Measurements from ENCODE around the gene NRF1. TPM values are rescaled to one million over a fixed set of nuclear protein-coding genes. Genes with fewer than 3 reads are reported as not detected.

The NRF1 gene
- polyA plus RNA-seq, 1 experiment, result 10.3 TPM

DNA sequence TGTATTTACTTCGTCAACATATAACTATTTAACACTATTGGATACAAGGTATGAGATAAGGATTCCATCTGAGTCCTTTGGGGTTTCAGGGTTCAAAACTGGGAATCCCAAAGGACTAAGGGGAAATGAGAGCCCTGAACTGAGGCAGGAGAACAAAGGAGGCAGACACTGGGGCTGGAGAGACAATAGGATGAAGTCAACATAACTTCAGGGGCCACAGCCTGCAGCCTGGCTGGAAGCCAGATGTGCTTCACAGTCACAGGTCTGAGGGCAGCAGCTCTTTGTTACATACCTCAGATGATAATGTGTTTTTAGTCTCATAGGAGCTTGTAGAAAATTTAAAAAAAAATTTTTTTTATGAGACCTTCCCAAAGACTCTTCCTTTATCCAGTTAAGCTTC, 73.3 kb downstream of the NRF1 start:
- DNase-seq (ENCODE audit: low read depth, low spot score), result no peak
- TF ChIP-seq, protein P1, sequence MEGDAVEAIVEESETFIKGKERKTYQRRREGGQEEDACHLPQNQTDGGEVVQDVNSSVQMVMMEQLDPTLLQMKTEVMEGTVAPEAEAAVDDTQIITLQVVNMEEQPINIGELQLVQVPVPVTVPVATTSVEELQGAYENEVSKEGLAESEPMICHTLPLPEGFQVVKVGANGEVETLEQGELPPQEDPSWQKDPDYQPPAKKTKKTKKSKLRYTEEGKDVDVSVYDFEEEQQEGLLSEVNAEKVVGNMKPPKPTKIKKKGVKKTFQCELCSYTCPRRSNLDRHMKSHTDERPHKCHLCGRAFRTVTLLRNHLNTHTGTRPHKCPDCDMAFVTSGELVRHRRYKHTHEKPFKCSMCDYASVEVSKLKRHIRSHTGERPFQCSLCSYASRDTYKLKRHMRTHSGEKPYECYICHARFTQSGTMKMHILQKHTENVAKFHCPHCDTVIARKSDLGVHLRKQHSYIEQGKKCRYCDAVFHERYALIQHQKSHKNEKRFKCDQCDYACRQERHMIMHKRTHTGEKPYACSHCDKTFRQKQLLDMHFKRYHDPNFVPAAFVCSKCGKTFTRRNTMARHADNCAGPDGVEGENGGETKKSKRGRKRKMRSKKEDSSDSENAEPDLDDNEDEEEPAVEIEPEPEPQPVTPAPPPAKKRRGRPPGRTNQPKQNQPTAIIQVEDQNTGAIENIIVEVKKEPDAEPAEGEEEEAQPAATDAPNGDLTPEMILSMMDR (IDR thresholded peaks at IDR 0.05; ENCODE audit: low read depth, low read length), result no peak
- ChIA-PET CTCF (interaction anchor here (0.6 kb wide), 1 partner anchor 326 kb away, joined by 7 read pairs; no protein-coding TSS in a partner anchor), POLR2A (no interaction called here)
- Histone ChIP-seq H3K4me3 (ENCODE audit: low read depth, low read length) (no peak overlapping the region), H3K27me3 (ENCODE audit: control insufficient read depth, insufficient read depth, low read length) (no peaks in the 10 kb centered on the region), H3K9me3 (ENCODE audit: control insufficient read depth, insufficient read depth, low read length) (no peaks in the 10 kb centered on the region), H3K27ac (ENCODE audit: low read depth, low read length) (no peak overlapping the region)

DNA sequence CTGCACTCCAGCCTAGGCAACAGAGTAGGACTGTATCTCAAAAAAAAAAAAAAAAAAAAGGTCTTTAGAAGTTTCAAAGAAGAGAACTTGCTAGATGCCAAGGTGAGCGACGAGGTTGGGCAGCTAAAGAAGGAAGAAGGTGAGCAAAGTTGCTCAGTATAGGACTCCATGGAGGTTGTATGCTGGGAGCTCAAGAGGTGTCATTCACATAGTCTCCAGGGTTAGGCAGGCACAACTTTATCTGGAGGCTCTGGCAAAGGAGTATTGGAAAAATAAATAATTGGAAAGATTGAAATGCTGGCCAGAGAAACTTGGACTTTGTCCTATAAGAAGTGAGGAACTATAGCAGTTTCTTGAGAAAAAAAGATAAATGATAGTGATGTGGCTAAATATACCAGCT, 74.5 kb downstream of the NRF1 start:
- no peaks in the 10 kb centered on the region for H3K9me3 ChIP-seq (ENCODE audit: control insufficient read depth, insufficient read depth, low read length)
- CTCF ChIA-PET, result interaction anchor here (1.4 to 1.6 kb wide), 2 partner anchors 325 to 343 kb away, joined by 4 read pairs; no protein-coding TSS in a partner anchor
- no peak for DNase-seq (ENCODE audit: low read depth, low spot score)
- H3K4me3 ChIP-seq (ENCODE audit: low read depth, low read length), result no peak overlapping the region
- H3K27me3 ChIP-seq (ENCODE audit: control insufficient read depth, insufficient read depth, low read length), result no peaks in the 10 kb centered on the region
- POLR2A ChIA-PET, result no interaction called here
- H3K27ac ChIP-seq (ENCODE audit: low read depth, low read length), result no peak overlapping the region
- TF ChIP-seq, protein P1 (IDR thresholded peaks at IDR 0.05; ENCODE audit: low read depth, low read length), result no peak

DNA sequence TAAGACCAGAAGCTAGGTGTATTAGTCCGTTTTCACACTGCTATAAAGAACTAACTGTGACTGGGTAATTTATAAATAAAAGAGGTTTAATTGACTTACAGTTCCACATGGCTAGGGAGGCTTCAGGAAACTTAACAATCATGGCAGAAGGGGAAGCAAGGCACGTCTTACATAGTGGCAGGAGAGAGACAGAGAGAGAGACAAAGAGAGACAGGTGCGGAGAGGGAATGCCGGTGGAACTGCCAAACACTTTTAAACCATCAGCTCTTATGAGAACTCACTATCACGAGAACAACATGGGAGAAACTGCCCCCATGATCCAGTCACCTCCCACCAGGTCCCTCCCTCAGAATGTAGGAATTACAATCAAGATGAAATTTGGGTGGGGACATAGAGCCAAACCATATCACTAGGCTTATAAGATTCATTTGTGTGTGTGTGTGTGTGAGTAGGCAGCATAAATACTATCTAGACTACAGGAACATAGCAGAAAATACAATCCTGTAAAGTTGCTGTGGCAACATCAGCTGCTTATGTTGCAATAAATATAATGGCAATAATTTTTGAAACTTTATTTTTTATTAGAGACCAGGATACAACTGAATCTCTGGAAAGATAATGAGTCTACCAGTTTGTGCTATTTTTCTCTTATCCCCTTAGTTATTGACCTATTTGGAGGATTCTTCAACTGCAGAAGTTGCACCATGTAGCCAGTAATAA, 77.1 kb downstream of the NRF1 start:
- ChIA-PET POLR2A (no interaction called here), CTCF (no interaction called here)
- H3K9me3 ChIP-seq (ENCODE audit: control insufficient read depth, insufficient read depth, low read length), result no peaks in the 10 kb centered on the region
- no peak overlapping the region for H3K4me3 ChIP-seq (ENCODE audit: low read depth, low read length)
- H3K27ac ChIP-seq (ENCODE audit: low read depth, low read length), result no peak overlapping the region
- H3K27me3 ChIP-seq (ENCODE audit: control insufficient read depth, insufficient read depth, low read length), result no peaks in the 10 kb centered on the region
- DNase-seq (ENCODE audit: low read depth, low spot score), result no peak
- TF ChIP-seq, protein P1 (IDR thresholded peaks at IDR 0.05; ENCODE audit: low read depth, low read length), result no peak

DNA sequence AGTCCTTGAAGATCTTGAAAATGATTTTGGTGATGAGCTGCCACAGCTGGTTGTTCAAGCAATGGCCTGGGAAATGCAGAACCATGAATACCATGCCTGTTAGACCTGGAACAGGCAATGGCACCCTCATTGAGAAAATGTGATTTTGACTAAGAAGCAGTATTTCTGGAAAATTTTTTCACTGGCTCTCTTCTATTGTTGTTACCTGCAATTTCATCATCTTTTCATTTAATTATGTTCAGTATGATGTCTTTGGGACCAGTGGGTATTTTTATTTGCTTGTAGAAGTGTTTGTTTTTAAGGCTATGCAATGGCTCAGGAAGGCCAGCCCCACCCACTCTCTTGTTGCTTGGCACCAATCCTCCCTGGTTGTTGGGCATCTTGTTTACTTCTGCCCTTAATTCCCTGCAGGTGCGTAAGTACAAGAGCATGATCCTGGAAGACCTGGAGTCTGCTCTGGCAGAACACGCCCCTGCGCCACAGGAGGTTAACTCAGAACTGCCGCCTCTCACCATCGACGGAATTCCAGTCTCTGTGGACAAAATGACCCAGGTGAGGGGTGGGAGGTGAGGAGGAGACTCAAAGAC, 78.6 kb downstream of the NRF1 start:
- ChIA-PET CTCF (no interaction called here), POLR2A (interaction anchor here (0.7 kb wide), 1 partner anchor 16 kb away, joined by 3 read pairs; no protein-coding TSS in a partner anchor)
- TF ChIP-seq, protein P1 (IDR thresholded peaks at IDR 0.05; ENCODE audit: low read depth, low read length), result no peak
- Histone ChIP-seq H3K9me3 (ENCODE audit: control insufficient read depth, insufficient read depth, low read length) (no peaks in the 10 kb centered on the region), H3K27ac (ENCODE audit: low read depth, low read length) (no peak overlapping the region), H3K27me3 (ENCODE audit: control insufficient read depth, insufficient read depth, low read length) (no peaks in the 10 kb centered on the region), H3K4me3 (ENCODE audit: low read depth, low read length) (no peak overlapping the region)
- no peak for DNase-seq (ENCODE audit: low read depth, low spot score)

DNA sequence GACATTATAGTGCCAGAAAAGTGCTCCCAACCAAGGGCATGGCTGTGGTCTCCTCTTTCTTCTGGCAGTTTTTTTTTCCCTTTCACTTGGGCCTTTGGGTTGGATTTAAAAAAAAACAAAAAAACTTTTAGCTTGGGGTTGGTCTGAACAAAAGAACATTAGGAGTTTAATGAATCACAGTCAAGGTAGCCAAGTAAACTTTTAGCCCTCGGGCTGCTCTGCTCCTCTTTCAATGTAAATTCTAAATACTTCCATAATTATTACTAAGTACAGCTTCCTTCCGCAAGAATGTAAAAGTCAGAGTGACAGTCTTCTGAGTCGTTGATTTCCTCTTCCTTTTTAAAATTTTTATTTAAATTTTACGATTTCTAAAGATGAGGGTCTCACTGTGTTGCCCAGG, 79.2 kb downstream of the NRF1 start:
- ChIA-PET POLR2A (no interaction called here), CTCF (no interaction called here)
- no peak overlapping the region for H3K4me3 ChIP-seq (ENCODE audit: low read depth, low read length)
- H3K9me3 ChIP-seq (ENCODE audit: control insufficient read depth, insufficient read depth, low read length), result no peaks in the 10 kb centered on the region
- DNase-seq (ENCODE audit: low read depth, low spot score), result no peak
- no peaks in the 10 kb centered on the region for H3K27me3 ChIP-seq (ENCODE audit: control insufficient read depth, insufficient read depth, low read length)
- TF ChIP-seq, protein P1 (IDR thresholded peaks at IDR 0.05; ENCODE audit: low read depth, low read length), result no peak
- H3K27ac ChIP-seq (ENCODE audit: low read depth, low read length), result no peak overlapping the region
